ENCODE results near the gene PLB1.

Gene PLB1

DNA sequence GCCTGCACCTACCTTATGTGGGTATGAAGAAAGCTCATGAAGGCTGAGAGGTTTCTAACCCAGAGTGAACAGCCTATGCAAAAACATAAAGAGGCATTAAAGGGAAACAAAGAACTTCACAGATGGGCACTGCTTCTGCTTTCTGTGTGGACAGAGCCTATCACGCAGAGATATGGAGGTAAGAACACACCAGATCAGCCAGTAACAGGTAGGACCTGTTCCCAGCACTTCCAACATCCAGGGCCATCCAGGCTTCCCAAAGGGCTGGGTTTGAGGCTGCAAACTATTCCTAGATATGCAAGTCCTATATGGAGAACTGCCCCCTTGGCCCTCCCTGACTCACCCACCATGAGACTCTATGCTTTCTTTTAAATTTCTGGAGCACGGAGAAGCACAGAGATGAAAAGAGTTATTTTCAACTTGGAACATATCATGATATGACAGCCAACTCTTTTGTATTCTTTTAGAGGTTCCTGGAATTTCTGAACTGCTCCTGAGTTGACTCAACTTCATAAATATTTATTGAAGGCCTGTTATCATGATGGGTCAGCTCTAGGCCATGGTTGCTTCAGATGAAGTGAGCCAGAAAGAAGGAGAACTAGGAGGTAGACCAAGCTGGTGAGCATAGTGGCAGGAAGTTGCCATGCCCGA is 178.3 kb downstream of the PLB1 start:
- Histone ChIP-seq H4K20me1 (ENCODE audit: insufficient read depth, low read length) (no peaks in the 10 kb centered on the region), H3K9ac (ENCODE audit: low read length) (no peak overlapping the region), H3K4me1 (ENCODE audit: insufficient read depth, low read length, severe bottlenecking) (no peaks in the 10 kb centered on the region), H2AFZ (ENCODE audit: low read length) (no peak overlapping the region), H3K36me3 (ENCODE audit: insufficient read depth, low read length) (no peaks in the 10 kb centered on the region), H3K27me3 (ENCODE audit: insufficient read depth, low read length) (no peaks in the 10 kb centered on the region), H3K4me3 (ENCODE audit: low read depth, low read length, poor library complexity, severe bottlenecking) (no peak overlapping the region), H3K9me2 (ENCODE audit: low read depth, low read length) (no peaks in the 10 kb centered on the region), H3K27ac (ENCODE audit: low read depth, low read length, poor library complexity, severe bottlenecking) (no peak overlapping the region), H3K4me2 (ENCODE audit: low read length) (no peak overlapping the region), H3F3A (ENCODE audit: insufficient read depth, low read length) (no peaks in the 10 kb centered on the region), H3K79me2 (ENCODE audit: insufficient read depth, low read length) (no peaks in the 10 kb centered on the region), H3K9me3 (ENCODE audit: low read length) (no peaks in the 10 kb centered on the region)
- TF ChIP-seq, protein P1, sequence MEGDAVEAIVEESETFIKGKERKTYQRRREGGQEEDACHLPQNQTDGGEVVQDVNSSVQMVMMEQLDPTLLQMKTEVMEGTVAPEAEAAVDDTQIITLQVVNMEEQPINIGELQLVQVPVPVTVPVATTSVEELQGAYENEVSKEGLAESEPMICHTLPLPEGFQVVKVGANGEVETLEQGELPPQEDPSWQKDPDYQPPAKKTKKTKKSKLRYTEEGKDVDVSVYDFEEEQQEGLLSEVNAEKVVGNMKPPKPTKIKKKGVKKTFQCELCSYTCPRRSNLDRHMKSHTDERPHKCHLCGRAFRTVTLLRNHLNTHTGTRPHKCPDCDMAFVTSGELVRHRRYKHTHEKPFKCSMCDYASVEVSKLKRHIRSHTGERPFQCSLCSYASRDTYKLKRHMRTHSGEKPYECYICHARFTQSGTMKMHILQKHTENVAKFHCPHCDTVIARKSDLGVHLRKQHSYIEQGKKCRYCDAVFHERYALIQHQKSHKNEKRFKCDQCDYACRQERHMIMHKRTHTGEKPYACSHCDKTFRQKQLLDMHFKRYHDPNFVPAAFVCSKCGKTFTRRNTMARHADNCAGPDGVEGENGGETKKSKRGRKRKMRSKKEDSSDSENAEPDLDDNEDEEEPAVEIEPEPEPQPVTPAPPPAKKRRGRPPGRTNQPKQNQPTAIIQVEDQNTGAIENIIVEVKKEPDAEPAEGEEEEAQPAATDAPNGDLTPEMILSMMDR (IDR thresholded peaks at IDR 0.05; ENCODE audit: low read length) = no peak
- no peak for TF ChIP-seq EZH2 (IDR thresholded peaks at IDR 0.05; ENCODE audit: borderline replicate concordance, low read length)

DNA sequence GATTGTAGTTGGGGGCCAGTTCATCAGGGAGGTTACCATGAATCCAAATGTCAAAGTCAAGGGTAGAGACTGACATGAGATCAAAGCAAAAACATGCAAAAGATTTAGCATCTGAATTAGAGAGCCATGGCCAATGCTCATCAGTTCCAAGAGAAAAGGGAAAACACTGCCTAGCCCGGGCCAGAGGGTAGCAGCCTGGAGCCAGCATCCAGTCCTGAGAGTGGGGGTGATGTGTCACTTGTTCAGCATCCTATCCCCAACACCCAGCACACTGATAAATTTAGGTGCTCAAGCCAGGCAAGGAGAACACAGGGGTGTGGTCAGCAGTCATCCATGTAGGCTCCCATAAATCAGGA is 178.8 kb downstream of the PLB1 start:
- Histone ChIP-seq H2AFZ (ENCODE audit: low read length) (no peak overlapping the region), H3K79me2 (ENCODE audit: insufficient read depth, low read length) (no peaks in the 10 kb centered on the region), H3K9me2 (ENCODE audit: low read depth, low read length) (no peaks in the 10 kb centered on the region), H3K4me1 (ENCODE audit: insufficient read depth, low read length, severe bottlenecking) (no peaks in the 10 kb centered on the region), H3K9me3 (ENCODE audit: low read length) (no peaks in the 10 kb centered on the region), H3F3A (ENCODE audit: insufficient read depth, low read length) (no peaks in the 10 kb centered on the region), H3K9ac (ENCODE audit: low read length) (no peak overlapping the region), H4K20me1 (ENCODE audit: insufficient read depth, low read length) (no peaks in the 10 kb centered on the region), H3K36me3 (ENCODE audit: insufficient read depth, low read length) (no peaks in the 10 kb centered on the region), H3K4me2 (ENCODE audit: low read length) (no peak overlapping the region), H3K27ac (ENCODE audit: low read depth, low read length, poor library complexity, severe bottlenecking) (no peak overlapping the region), H3K27me3 (ENCODE audit: insufficient read depth, low read length) (no peaks in the 10 kb centered on the region), H3K4me3 (ENCODE audit: low read depth, low read length, poor library complexity, severe bottlenecking) (no peak overlapping the region)
- TF ChIP-seq EZH2 (IDR thresholded peaks at IDR 0.05; ENCODE audit: borderline replicate concordance, low read length) = no peak
- TF ChIP-seq, protein P1 (IDR thresholded peaks at IDR 0.05; ENCODE audit: low read length) = no peak

DNA sequence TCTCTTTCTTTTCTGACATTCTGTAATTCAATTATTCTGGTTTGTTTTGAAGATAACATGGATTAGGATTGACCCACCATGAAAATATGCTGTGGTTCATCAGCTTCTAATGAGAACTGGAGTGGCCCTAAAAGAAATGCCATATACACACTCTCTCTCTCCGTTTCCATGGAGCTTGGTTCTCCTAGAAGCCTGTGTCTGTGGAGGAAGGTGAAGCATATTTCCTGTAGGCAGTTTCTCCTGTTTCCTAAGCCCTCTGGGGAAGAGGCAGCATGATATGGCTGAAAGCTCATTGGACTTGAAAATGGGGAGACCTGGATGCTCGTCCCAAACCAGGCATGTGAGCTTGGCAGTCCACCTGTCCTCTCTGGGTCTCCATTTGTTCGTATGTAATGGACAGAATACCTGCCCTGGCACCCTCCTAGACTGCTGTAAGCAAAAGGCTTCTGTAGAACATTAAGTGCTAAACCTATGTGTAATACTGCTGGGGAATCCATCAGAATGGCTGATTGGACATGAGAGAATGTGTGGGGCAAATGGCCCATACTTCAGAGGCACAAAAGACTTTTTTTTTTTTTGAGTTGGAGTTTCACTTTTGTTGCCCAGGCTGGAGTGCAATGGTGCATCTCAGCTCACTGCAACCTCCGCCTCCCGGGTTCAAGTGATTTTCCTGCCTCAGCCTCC is 180.4 kb downstream of the PLB1 start:
- H3K9me2 ChIP-seq (ENCODE audit: low read depth, low read length) = no peaks in the 10 kb centered on the region
- H3K4me3 ChIP-seq (ENCODE audit: low read depth, low read length, poor library complexity, severe bottlenecking) = no peak overlapping the region
- no peaks in the 10 kb centered on the region for H3F3A ChIP-seq (ENCODE audit: insufficient read depth, low read length)
- no peak for TF ChIP-seq EZH2 (IDR thresholded peaks at IDR 0.05; ENCODE audit: borderline replicate concordance, low read length)
- TF ChIP-seq, protein P1 (IDR thresholded peaks at IDR 0.05; ENCODE audit: low read length) = no peak
- no peak overlapping the region for H3K4me2 ChIP-seq (ENCODE audit: low read length)
- H3K27me3 ChIP-seq (ENCODE audit: insufficient read depth, low read length) = no peaks in the 10 kb centered on the region
- no peaks in the 10 kb centered on the region for H3K9me3 ChIP-seq (ENCODE audit: low read length)
- H3K9ac ChIP-seq (ENCODE audit: low read length) = no peak overlapping the region
- no peaks in the 10 kb centered on the region for H3K4me1 ChIP-seq (ENCODE audit: insufficient read depth, low read length, severe bottlenecking)
- H2AFZ ChIP-seq (ENCODE audit: low read length) = no peak overlapping the region
- H3K36me3 ChIP-seq (ENCODE audit: insufficient read depth, low read length) = no peaks in the 10 kb centered on the region
- no peaks in the 10 kb centered on the region for H4K20me1 ChIP-seq (ENCODE audit: insufficient read depth, low read length)
- no peaks in the 10 kb centered on the region for H3K79me2 ChIP-seq (ENCODE audit: insufficient read depth, low read length)
- H3K27ac ChIP-seq (ENCODE audit: low read depth, low read length, poor library complexity, severe bottlenecking) = no peak overlapping the region

All from OCI-LY1 (cell line).